GM23248 (cell line): ENCODE data around the gene CHRNA4. TPM values are rescaled to one million over a fixed set of nuclear protein-coding genes. Genes with fewer than 3 reads are reported as not detected.
A peak's percentile ranks its signal among the peaks of the same experiment; 100 is the strongest.

Experiments used
- DNase-seq: peaks from one replicate; pipeline ENCODE4 v3.0.0-alpha.2; 2015
- H2AFZ ChIP-seq: fragments of 200-600 bp; sonication (generic); 2 replicates; pipeline ENCODE4 v1.6.1; 2016; ENCODE audit warnings: antibody characterized with exemption
- H3F3A ChIP-seq: fragments of 200-600 bp; sonication (generic); 2 replicates; pipeline ENCODE4 v1.6.1; 2016; ENCODE audit warnings: mild to moderate bottlenecking, antibody characterized with exemption, mixed run types; ENCODE audit not compliant: insufficient read depth
- H3K27ac ChIP-seq: fragments of 200-600 bp; sonication (generic); 2 replicates; pipeline ENCODE4 v1.5.1; 2016; ENCODE audit warnings: mild to moderate bottlenecking
- H3K27me3 ChIP-seq: fragments of 200-600 bp; sonication (generic); replicated peaks from 2 replicates; pipeline ENCODE4 v1.6.1; 2016; ENCODE audit warnings: mild to moderate bottlenecking; ENCODE audit not compliant: insufficient read depth
- H3K36me3 ChIP-seq: fragments of 200-600 bp; sonication (generic); 2 replicates; pipeline ENCODE4 v1.6.1; 2016; ENCODE audit warnings: low read depth, mild to moderate bottlenecking
- H3K4me1 ChIP-seq: fragments of 200-600 bp; sonication (generic); 2 replicates; pipeline ENCODE4 v1.6.1; 2016; ENCODE audit warnings: mild to moderate bottlenecking; ENCODE audit not compliant: insufficient read depth
- H3K4me2 ChIP-seq: fragments of 200-600 bp; sonication (generic); one replicate; pipeline ENCODE4 v1.6.1; 2016; ENCODE audit warnings: mild to moderate bottlenecking; ENCODE audit not compliant: unreplicated experiment
- H3K4me3 ChIP-seq: fragments of 200-600 bp; sonication (generic); 2 replicates; pipeline ENCODE4 v1.5.1; 2016; ENCODE audit warnings: mild to moderate bottlenecking
- H3K79me2 ChIP-seq: fragments of 200-600 bp; sonication (generic); 2 replicates; pipeline ENCODE4 v1.6.1; 2016; ENCODE audit warnings: mild to moderate bottlenecking; ENCODE audit not compliant: insufficient read depth
- H3K9ac ChIP-seq: fragments of 200-600 bp; sonication (generic); 2 replicates; pipeline ENCODE4 v1.6.1; 2016; ENCODE audit warnings: mild to moderate bottlenecking
- H3K9me2 ChIP-seq: fragments of 200-600 bp; sonication (generic); 2 replicates; pipeline ENCODE4 v1.6.1; 2016; ENCODE audit warnings: mixed run types, mild to moderate bottlenecking, moderate library complexity; ENCODE audit not compliant: insufficient read depth
- H3K9me3 ChIP-seq: fragments of 200-600 bp; sonication (generic); one replicate; pipeline ENCODE4 v1.6.1; 2017; ENCODE audit warnings: low read depth
- H4K20me1 ChIP-seq: fragments of 200-600 bp; sonication (generic); 2 replicates; pipeline ENCODE4 v1.6.0; 2016; ENCODE audit not compliant: insufficient read depth
- EZH2 ChIP-seq: fragments of 200-600 bp; sonication (generic); IDR thresholded peaks from 2 replicates; pipeline ENCODE4 v1.6.1; 2018; ENCODE audit warnings: antibody characterized with exemption, mild to moderate bottlenecking; ENCODE audit not compliant: insufficient read depth, poor library complexity, severe bottlenecking
- EZH2phosphoT487 ChIP-seq: fragments of 200-600 bp; sonication (generic); IDR thresholded peaks from 2 replicates; pipeline ENCODE4 v1.6.1; 2018; ENCODE audit warnings: antibody characterized with exemption, moderate library complexity, mild to moderate bottlenecking, low read depth; ENCODE audit not compliant: insufficient read depth
- WGBS, 2 experiments: methylation state at CpG; one replicate each; pipeline ENCODE4 v1.1.6; 2015 to 2017; ENCODE audit warnings: low lambda C conversion rate in 2 of 2, low coverage in 1 of 2; ENCODE audit errors: missing lambda C conversion rate in 2 of 2; 5-methylcytosine and 5-hydroxymethylcytosine counted together
- in situ Hi-C: fragments of 300-500 bp; cut with MboI; formaldehyde crosslinking; loops from 2 replicates; pipeline ENCODE4 v1.15.0; 2020
- polyA plus RNA-seq: library from polyadenylated mRNA; unstranded; fragments of >200 nt; fragmentation: Nextera tagmentation; extraction: Ambion mirVana; gene quantifications from 2 replicates; pipeline ENCODE4 v1.2.1, GENCODE V29; 2016
- total RNA-seq: library from RNA; depleted of rRNA; stranded (reverse); fragments of >200 nt; shearing (Covaris generic); gene quantifications from 2 replicates; pipeline ENCODE4 v1.2.3, GENCODE V29; 2014

Gene CHRNA4
- total and polyA plus RNA-seq, 2 experiments from 2014 or later: not detected

GRCh38 chr20:63379296-63379695 lies 18.1 kb upstream of the CHRNA4 start:
- no peak overlapping the region for H2AFZ ChIP-seq
- H3K27ac ChIP-seq: no peak overlapping the region
- no peaks in the 10 kb centered on the region for H3K4me1 ChIP-seq
- H3K9me2 ChIP-seq: no peaks in the 10 kb centered on the region
- WGBS, 2 experiments: 58 to 61% methylated on average over 11 of the region's 11 CpGs
- H3K79me2 ChIP-seq: no peaks in the 10 kb centered on the region
- in situ Hi-C loops: no loop called here
- no peaks in the 10 kb centered on the region for H3K9me3 ChIP-seq
- no peaks in the 10 kb centered on the region for H4K20me1 ChIP-seq
- no peak overlapping the region for H3K4me2 ChIP-seq
- no peak overlapping the region for H3K9ac ChIP-seq
- no peaks in the 10 kb centered on the region for H3F3A ChIP-seq
- H3K4me3 ChIP-seq: no peak overlapping the region
- TF ChIP-seq EZH2phosphoT487 (no peak), EZH2 (no peak)
- peaks cover 32% of the 10 kb centered on the region for H3K27me3 ChIP-seq
- DNase-seq: no peak
- no peaks in the 10 kb centered on the region for H3K36me3 ChIP-seq

GRCh38 chr20:63378626-63379025 lies 17.5 kb upstream of the CHRNA4 start:
- peaks cover 33% of the 10 kb centered on the region for H3K27me3 ChIP-seq
- no peak overlapping the region for H2AFZ ChIP-seq
- H3K4me2 ChIP-seq: no peak overlapping the region
- 46 to 47% methylated on average over 12 of the region's 12 CpGs for WGBS, 2 experiments
- H3K27ac ChIP-seq: no peak overlapping the region
- in situ Hi-C loops: no loop called here
- no peaks in the 10 kb centered on the region for H3K9me2 ChIP-seq
- no peaks in the 10 kb centered on the region for H3K9me3 ChIP-seq
- no peak for TF ChIP-seq EZH2
- no peak for TF ChIP-seq EZH2phosphoT487
- H3K9ac ChIP-seq: no peak overlapping the region
- H4K20me1 ChIP-seq: no peaks in the 10 kb centered on the region
- H3K4me1 ChIP-seq: no peaks in the 10 kb centered on the region
- DNase-seq: peak; percentile 20
- no peaks in the 10 kb centered on the region for H3F3A ChIP-seq
- H3K4me3 ChIP-seq: no peak overlapping the region
- H3K79me2 ChIP-seq: no peaks in the 10 kb centered on the region
- H3K36me3 ChIP-seq: no peaks in the 10 kb centered on the region

- Histone ChIP-seq H3K36me3 (no peaks in the 10 kb centered on the region), H3K27ac (no peak overlapping the region), H3K79me2 (no peaks in the 10 kb centered on the region), H3K9me3 (no peaks in the 10 kb centered on the region), H3F3A (no peaks in the 10 kb centered on the region), H3K9ac (no peak overlapping the region), H3K4me1 (no peaks in the 10 kb centered on the region), H4K20me1 (no peaks in the 10 kb centered on the region), H3K4me2 (no peak overlapping the region), H3K27me3 (peaks cover 33% of the 10 kb centered on the region), H3K4me3 (no peak overlapping the region), H2AFZ (no peak overlapping the region), H3K9me2 (no peaks in the 10 kb centered on the region)
- no peak for DNase-seq
- 26 to 31% methylated on average over 15 of the region's 15 CpGs for WGBS, 2 experiments
- in situ Hi-C loops: no loop called here
- TF ChIP-seq EZH2: no peak
- no peak for TF ChIP-seq EZH2phosphoT487
These were observed 16.8 kb upstream of the CHRNA4 start for GRCh38 chr20:63377951-63378381.

GRCh38 chr20:63377256-63377941 lies 16.2 kb upstream of the CHRNA4 start:
- no peaks in the 10 kb centered on the region for H3K36me3 ChIP-seq
- 9 to 13% methylated on average over 31 of the region's 32 CpGs for WGBS, 2 experiments
- H3K4me1 ChIP-seq: no peaks in the 10 kb centered on the region
- no peak overlapping the region for H3K4me3 ChIP-seq
- in situ Hi-C loops: no loop called here
- H4K20me1 ChIP-seq: no peaks in the 10 kb centered on the region
- no peaks in the 10 kb centered on the region for H3K9me3 ChIP-seq
- peaks cover 36% of the 10 kb centered on the region for H3K27me3 ChIP-seq
- H3K9me2 ChIP-seq: no peaks in the 10 kb centered on the region
- no peaks in the 10 kb centered on the region for H3K79me2 ChIP-seq
- no peak overlapping the region for H3K9ac ChIP-seq
- H3K27ac ChIP-seq: no peak overlapping the region
- no peak overlapping the region for H3K4me2 ChIP-seq
- H2AFZ ChIP-seq: no peak overlapping the region
- DNase-seq: no peak
- H3F3A ChIP-seq: no peaks in the 10 kb centered on the region
- TF ChIP-seq EZH2phosphoT487: no peak
- TF ChIP-seq EZH2: no peak
